ENCODE results near the gene INSYN1. TPM values are rescaled to one million over a fixed set of nuclear protein-coding genes. Genes with fewer than 3 reads are reported as not detected.

INSYN1 gene
- total and polyA plus RNA-seq, 2 of the 13 experiments (the other 11 are each of a cell fraction or from before 2014, with no cell fraction given) = not detected

DNA sequence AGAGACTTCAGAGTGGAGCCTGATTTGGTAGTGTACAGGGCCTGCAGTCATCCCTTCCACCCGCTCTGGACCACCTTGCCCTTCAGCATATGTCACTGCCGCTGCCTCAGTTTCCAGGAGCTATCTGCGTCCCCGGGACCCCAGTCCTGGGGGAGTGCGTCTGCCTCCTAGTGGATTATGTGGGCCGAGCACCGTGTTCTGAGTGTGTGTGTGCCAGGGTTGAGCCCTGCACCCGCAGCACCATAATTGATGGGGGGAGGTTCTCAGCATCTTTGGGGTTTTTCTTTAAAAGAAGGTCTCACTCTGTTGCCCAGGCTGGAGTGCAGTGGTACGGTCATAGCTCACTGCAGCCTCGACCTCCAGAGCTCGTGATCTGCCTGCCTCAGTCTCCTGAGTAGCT lies 35.3 kb downstream of the INSYN1 start:
- ChIA-PET CTCF (ENCODE audit: low intra/inter-chr PET ratio, low total read pairs) (no interaction called here), POLR2A (no interaction called here)
- Histone ChIP-seq H3K27me3 (ENCODE audit: control insufficient read depth in 1 of 2, insufficient read depth in 2 of 2, low read length in 2 of 2) (peaks cover 5 to 18% of the 10 kb centered on the region in 2 experiments; a peak in 2 of 5 replicates), H2AFZ (ENCODE audit: low read length) (no peak overlapping the region), H3K4me3 (replicated peaks in 1 of 3; ENCODE audit: insufficient read depth in 1 of 3, low read depth in 2 of 3, low read length in 3 of 3) (no peak overlapping the region), H3K9me3 (ENCODE audit: low read length) (no peaks in the 10 kb centered on the region), H3K4me2 (ENCODE audit: low read depth, low read length) (no peak overlapping the region), H3K79me2 (ENCODE audit: insufficient read depth, low read length) (no peaks in the 10 kb centered on the region), H3K4me1 (ENCODE audit: insufficient read depth, low read length) (no peaks in the 10 kb centered on the region), H3K36me3 (replicated peaks in 1 of 2; ENCODE audit: control insufficient read depth in 1 of 2, insufficient read depth in 2 of 2, low read length in 2 of 2) (0 out of 5 replicates have a peak, but pooled peaks cover 1 to 3% of the 10 kb centered on the region in 2 experiments), H4K20me1 (ENCODE audit: insufficient read depth, low read length) (0 out of 2 replicates have a peak, but pooled peaks cover 2% of the 10 kb centered on the region), H3K27ac (ENCODE audit: extremely low read length, insufficient read depth, low read length) (no peak overlapping the region), H3K9ac (ENCODE audit: insufficient read depth, low read depth, low read length) (no peak overlapping the region)
- ATAC-seq (no peak), FAIRE-seq (no peak), DNase-seq (ENCODE audit: low spot score) (no peak)
- no peak for TF ChIP-seq MXI1 (IDR thresholded peaks at IDR 0.05; ENCODE audit: borderline replicate concordance, low read depth, low read length)
- WGBS (ENCODE audit: low lambda C conversion rate) = 25% methylated on average over 6 of the region's 11 CpGs
- intact Hi-C loops (cut with micrococcal nuclease; ENCODE audit: unreplicated experiment) = no loop called here
- in situ Hi-C loops (cut with HindIII; ENCODE audit: extremely low pct_ligation_motif_present, low pct_unique_long_range_greater_than_20kb) = no loop called here
- no TSS peak for BruUV-seq (replicated peaks)

GRCh38 chr15:73717206-73717605 lies 35.9 kb downstream of the INSYN1 start:
- no TSS peak for BruUV-seq (replicated peaks)
- Histone ChIP-seq H4K20me1 (ENCODE audit: insufficient read depth, low read length) (0 out of 2 replicates have a peak, but pooled peaks cover 2% of the 10 kb centered on the region), H3K4me1 (ENCODE audit: insufficient read depth, low read length) (no peaks in the 10 kb centered on the region), H3K4me3 (replicated peaks in 1 of 3; ENCODE audit: insufficient read depth in 1 of 3, low read depth in 2 of 3, low read length in 3 of 3) (no peak overlapping the region), H3K9me3 (ENCODE audit: low read length) (no peaks in the 10 kb centered on the region), H3K79me2 (ENCODE audit: insufficient read depth, low read length) (no peaks in the 10 kb centered on the region), H3K9ac (ENCODE audit: insufficient read depth, low read depth, low read length) (no peak overlapping the region), H3K27me3 (ENCODE audit: control insufficient read depth in 1 of 2, insufficient read depth in 2 of 2, low read length in 2 of 2) (peaks cover 5 to 14% of the 10 kb centered on the region in 2 experiments; a peak in 2 of 5 replicates), H3K27ac (ENCODE audit: extremely low read length, insufficient read depth, low read length) (no peak overlapping the region), H2AFZ (ENCODE audit: low read length) (no peak overlapping the region), H3K36me3 (replicated peaks in 1 of 2; ENCODE audit: control insufficient read depth in 1 of 2, insufficient read depth in 2 of 2, low read length in 2 of 2) (0 out of 5 replicates have a peak, but pooled peaks cover 1 to 3% of the 10 kb centered on the region in 2 experiments), H3K4me2 (ENCODE audit: low read depth, low read length) (no peak overlapping the region)
- DNase-seq (ENCODE audit: low spot score) (no peak), FAIRE-seq (no peak), ATAC-seq (no peak)
- WGBS (ENCODE audit: low lambda C conversion rate) = 48% methylated on average over 3 of the region's 3 CpGs
- ChIA-PET CTCF (ENCODE audit: low intra/inter-chr PET ratio, low total read pairs) (no interaction called here), POLR2A (no interaction called here)
- in situ Hi-C loops (cut with HindIII; ENCODE audit: extremely low pct_ligation_motif_present, low pct_unique_long_range_greater_than_20kb) (no loop called here), intact Hi-C loops (cut with micrococcal nuclease; ENCODE audit: unreplicated experiment) (no loop called here)
- TF ChIP-seq ZNF350 (CRISPR knock-in tag; IDR thresholded peaks at IDR 0.05; ENCODE audit: borderline replicate concordance, low read depth) = no peak
- no peak for TF ChIP-seq ZNF639 (CRISPR knock-in tag; conservative IDR thresholded peaks at IDR 0.05)
- TF ChIP-seq ZFYVE20 (CRISPR knock-in tag; IDR thresholded peaks at IDR 0.05; ENCODE audit: borderline replicate concordance, low read depth) = no peak
- TF ChIP-seq KAT8 (CRISPR knock-in tag; IDR thresholded peaks at IDR 0.05) = no peak

All from HepG2 (cell line).